Esophagus squamous epithelium (tissue), 5 donors: ENCODE results near the gene CISD1. TPM values are rescaled to one million over a fixed set of nuclear protein-coding genes. Genes with fewer than 3 reads are reported as not detected.

Experiments
- DNase-seq: peaks from one replicate; lab custom pipeline; 2025; lab: John Stamatoyannopoulos, UW
- H3K27ac ChIP-seq, 4 donors: fragments of 200-600 bp; sonication (generic); one replicate each; pipeline ENCODE4 v1.5.1; 2016 to 2019; ENCODE audit warnings: mild to moderate bottlenecking in 1 of 4
- H3K27me3 ChIP-seq, 4 donors: fragments of 200-600 bp; sonication (generic); 1 replicate in 3 of 4; 2 replicates in 1 of 4; pipeline versions ENCODE4 v1.5.1 to v1.6.0; 2017 to 2021; ENCODE audit warnings: antibody characterized with exemption in 1 of 4
- H3K36me3 ChIP-seq, 3 donors: fragments of 200-600 bp; sonication (generic); one replicate each; pipeline ENCODE4 v1.5.1; 2016 to 2019
- H3K4me1 ChIP-seq, 3 donors: fragments of 200-600 bp; sonication (generic); one replicate each; pipeline ENCODE4 v1.5.1; 2017 to 2019
- H3K4me3 ChIP-seq, 4 donors: fragments of 200-600 bp; sonication (generic); 1 replicate in 3 of 4; 2 replicates in 1 of 4; pipeline ENCODE4 v1.5.1; 2016 to 2019; ENCODE audit warnings: mild to moderate bottlenecking in 2 of 4, moderate library complexity in 1 of 4
- H3K9me3 ChIP-seq, 3 donors: fragments of 200-600 bp; sonication (generic); one replicate each; pipeline ENCODE4 v1.5.1; 2016 to 2019
- POLR2A ChIP-seq, 4 donors: fragments of 450-650 bp; IDR thresholded peaks; one replicate each; pipeline ENCODE4 v1.6.1; 2017; ENCODE audit warnings: antibody characterized with exemption in 4 of 4, mild to moderate bottlenecking in 4 of 4, moderate library complexity in 3 of 4
- WGBS, 2 donors: methylation state at CpG; one replicate each; pipeline ENCODE4 v1.1.5; 2018; 5-methylcytosine and 5-hydroxymethylcytosine counted together
- intact Hi-C: fragments of 100-400 bp; cut with DNase I; formaldehyde crosslinking; loops from one replicate; pipeline ENCODE4 v1.15.0; 2022
- total RNA-seq, 4 donors: library from RNA; depleted of rRNA; stranded (reverse); fragments of >200 nt; gene quantifications; one replicate each; pipeline ENCODE4 v1.1.0, GENCODE V29; 2016
- TF ChIP-seq, protein P1 (sequence below), 6 experiments: fragments of 450-650 bp in 4 of 6; fragments of 200-600 bp in 2 of 6; sonication (generic) in 2 of 6; IDR thresholded peaks; one replicate each; pipeline ENCODE4 v1.5.1; 2016 to 2019; ENCODE audit warnings: antibody characterized with exemption in 6 of 6, mild to moderate bottlenecking in 4 of 6, moderate library complexity in 4 of 6
- donor health status: DM: yes; HTN: yes; CAD: no.

The CISD1 gene
- total RNA-seq, 4 donors from 2014 or later = 11.0 to 25.1 (median 17.6) TPM

DNA sequence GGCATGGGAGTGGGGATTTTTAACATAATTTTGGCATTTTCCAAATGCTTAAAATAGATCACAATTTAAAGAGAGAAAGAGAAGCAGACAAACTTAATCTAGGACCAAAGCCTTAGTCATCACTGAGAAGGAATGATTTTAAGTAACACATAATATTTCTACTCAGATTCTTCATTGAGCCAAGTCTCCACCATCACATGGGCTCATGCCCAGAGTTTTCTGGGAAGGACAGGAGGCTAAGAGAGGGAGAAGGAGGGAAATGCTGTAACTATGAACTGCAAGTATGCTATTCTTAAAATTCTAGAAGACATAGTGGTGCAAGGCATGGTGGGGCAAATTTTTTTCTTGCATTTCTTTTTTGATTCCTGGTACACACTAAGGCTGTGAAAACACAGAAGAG, 42.1 kb downstream of the CISD1 start:
- Histone ChIP-seq H3K27me3 (peaks cover 0 to 7% (median 0%) of the 10 kb centered on the region in 4 donors), H3K4me1 (no peaks in the 10 kb centered on the region), H3K36me3 (no peaks in the 10 kb centered on the region), H3K27ac (no peak overlapping the region), H3K4me3 (no peak overlapping the region), H3K9me3 (no peaks in the 10 kb centered on the region)
- no peak for TF ChIP-seq POLR2A (IDR thresholded peaks at IDR 0.05)
- TF ChIP-seq, protein P1, sequence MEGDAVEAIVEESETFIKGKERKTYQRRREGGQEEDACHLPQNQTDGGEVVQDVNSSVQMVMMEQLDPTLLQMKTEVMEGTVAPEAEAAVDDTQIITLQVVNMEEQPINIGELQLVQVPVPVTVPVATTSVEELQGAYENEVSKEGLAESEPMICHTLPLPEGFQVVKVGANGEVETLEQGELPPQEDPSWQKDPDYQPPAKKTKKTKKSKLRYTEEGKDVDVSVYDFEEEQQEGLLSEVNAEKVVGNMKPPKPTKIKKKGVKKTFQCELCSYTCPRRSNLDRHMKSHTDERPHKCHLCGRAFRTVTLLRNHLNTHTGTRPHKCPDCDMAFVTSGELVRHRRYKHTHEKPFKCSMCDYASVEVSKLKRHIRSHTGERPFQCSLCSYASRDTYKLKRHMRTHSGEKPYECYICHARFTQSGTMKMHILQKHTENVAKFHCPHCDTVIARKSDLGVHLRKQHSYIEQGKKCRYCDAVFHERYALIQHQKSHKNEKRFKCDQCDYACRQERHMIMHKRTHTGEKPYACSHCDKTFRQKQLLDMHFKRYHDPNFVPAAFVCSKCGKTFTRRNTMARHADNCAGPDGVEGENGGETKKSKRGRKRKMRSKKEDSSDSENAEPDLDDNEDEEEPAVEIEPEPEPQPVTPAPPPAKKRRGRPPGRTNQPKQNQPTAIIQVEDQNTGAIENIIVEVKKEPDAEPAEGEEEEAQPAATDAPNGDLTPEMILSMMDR (IDR thresholded peaks at IDR 0.05) = no peak
- DNase-seq = no peak
- intact Hi-C loops = no loop called here

DNA sequence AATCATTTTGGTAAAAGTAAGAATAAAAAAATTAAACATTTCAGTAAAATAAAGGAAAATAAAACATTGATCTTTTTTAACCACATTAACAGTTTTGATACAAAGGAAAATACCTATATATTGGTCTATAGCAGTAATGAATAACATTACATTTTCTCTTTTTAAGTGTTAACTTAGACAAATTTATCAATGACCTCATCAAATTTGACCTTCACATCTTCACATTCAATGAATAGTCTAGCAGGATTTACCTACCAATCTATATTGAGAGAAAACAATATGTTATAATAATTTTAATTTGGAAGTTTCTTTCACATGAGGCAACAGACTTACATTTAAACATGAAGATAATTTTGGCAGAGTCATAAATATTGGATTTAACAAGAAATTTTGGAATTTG, 47.9 kb downstream of the CISD1 start:
- Histone ChIP-seq H3K9me3 (no peaks in the 10 kb centered on the region), H3K4me3 (no peak overlapping the region), H3K27me3 (no peaks in the 10 kb centered on the region), H3K27ac (no peak overlapping the region), H3K4me1 (no peaks in the 10 kb centered on the region), H3K36me3 (no peaks in the 10 kb centered on the region)
- intact Hi-C loops = no loop called here
- TF ChIP-seq POLR2A (IDR thresholded peaks at IDR 0.05) = no peak
- TF ChIP-seq, protein P1 (IDR thresholded peaks at IDR 0.05) = no peak
- DNase-seq = no peak

DNA sequence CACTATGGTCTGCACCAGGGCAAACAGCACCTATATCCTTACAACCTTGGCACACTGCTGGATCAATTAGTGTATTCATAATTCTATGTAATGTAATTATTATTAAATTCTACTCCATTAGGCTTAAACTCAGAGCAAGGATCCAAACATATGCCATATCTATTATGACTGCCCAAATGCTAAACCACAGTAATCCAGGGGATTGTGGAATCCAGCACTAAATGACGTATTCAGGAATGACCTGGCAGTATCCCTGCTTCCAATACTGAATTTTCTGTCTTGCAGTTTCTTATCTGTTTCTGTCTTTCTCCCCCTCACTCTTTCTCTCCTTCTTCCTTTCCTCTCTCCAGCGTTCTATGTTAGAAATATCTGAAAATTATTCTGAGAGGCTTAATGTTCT, 49.4 kb downstream of the CISD1 start:
- 44 to 60% methylated on average over 2 of the region's 2 CpGs for WGBS, 2 donors
- no peaks in the 10 kb centered on the region for H3K36me3 ChIP-seq
- H3K27ac ChIP-seq = no peak overlapping the region
- DNase-seq = no peak
- H3K4me1 ChIP-seq = no peaks in the 10 kb centered on the region
- intact Hi-C loops = no loop called here
- H3K9me3 ChIP-seq = no peaks in the 10 kb centered on the region
- no peak overlapping the region for H3K4me3 ChIP-seq
- H3K27me3 ChIP-seq = no peaks in the 10 kb centered on the region
- TF ChIP-seq POLR2A (IDR thresholded peaks at IDR 0.05) = no peak
- TF ChIP-seq, protein P1 (IDR thresholded peaks at IDR 0.05) = no peak

DNA sequence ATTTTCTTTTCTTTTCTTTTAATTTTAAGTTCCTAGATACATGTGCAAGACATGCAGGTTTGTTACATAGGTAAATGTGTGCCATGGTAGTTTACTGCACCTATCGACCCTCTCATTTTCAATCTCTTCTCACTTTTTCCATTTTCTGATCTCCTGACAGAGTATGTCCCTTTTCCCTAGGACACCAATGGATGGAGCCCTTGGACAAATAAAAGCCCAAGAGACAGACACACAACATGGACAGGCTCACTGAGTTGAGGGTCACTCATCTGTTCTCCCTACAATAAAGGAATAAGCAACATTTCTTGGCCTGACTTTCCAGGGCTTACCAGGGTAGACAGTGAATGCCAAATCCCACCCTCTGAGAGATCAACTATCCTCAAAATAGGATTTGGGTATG, 50.6 kb downstream of the CISD1 start:
- Histone ChIP-seq H3K4me1 (no peaks in the 10 kb centered on the region), H3K27ac (no peak overlapping the region), H3K9me3 (no peaks in the 10 kb centered on the region), H3K27me3 (no peaks in the 10 kb centered on the region), H3K4me3 (no peak overlapping the region), H3K36me3 (no peaks in the 10 kb centered on the region)
- WGBS, 2 donors = 88 to 92% methylated on average over 1 of the region's 1 CpG
- DNase-seq = no peak
- intact Hi-C loops = no loop called here
- no peak for TF ChIP-seq POLR2A (IDR thresholded peaks at IDR 0.05)
- TF ChIP-seq, protein P1 (IDR thresholded peaks at IDR 0.05) = no peak

DNA sequence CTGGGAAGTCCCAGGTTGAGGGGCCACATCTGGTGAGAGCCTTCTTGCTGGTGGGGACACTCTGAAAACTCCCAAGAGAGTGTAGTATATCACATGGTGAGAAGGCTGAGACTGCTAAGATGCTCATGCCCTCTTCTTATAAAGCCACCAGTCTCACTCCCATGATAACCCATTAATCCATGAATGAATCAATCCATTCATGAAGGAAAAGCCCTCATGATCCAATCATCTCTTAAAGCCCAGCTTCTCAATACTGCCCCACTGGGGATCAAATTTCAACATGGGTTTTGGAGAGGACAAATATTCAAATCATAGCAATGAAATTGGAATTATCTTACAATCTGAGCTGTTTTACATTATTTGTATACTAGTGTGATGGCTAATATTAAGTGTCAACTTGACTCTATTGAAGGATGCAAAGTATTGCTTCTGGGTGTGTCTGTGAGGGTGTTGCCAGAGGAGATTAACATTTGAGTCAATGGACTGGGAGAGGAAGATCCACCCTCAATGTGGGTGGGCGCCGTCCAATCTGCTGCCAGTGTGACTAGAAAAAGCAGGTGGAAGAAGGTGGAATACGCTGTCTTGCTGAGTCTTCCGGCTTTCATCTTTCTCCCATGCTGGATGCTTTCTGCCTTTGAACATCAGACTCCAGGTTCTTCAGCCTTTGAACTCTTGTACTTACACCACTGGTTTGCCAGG, 51.5 kb downstream of the CISD1 start:
- no peak overlapping the region for H3K27ac ChIP-seq
- H3K4me1 ChIP-seq = no peaks in the 10 kb centered on the region
- no peak for TF ChIP-seq POLR2A (IDR thresholded peaks at IDR 0.05)
- TF ChIP-seq, protein P1 (IDR thresholded peaks at IDR 0.05) = no peak
- intact Hi-C loops = no loop called here
- no peak overlapping the region for H3K4me3 ChIP-seq
- no peak for DNase-seq
- no peaks in the 10 kb centered on the region for H3K36me3 ChIP-seq
- WGBS, 2 donors = 87 to 88% methylated on average over 4 of the region's 4 CpGs
- H3K27me3 ChIP-seq = no peaks in the 10 kb centered on the region
- H3K9me3 ChIP-seq = no peaks in the 10 kb centered on the region
